Liver (tissue), 3 donors: ENCODE measurements around the gene C14orf180.

Experiments used
- EGR1 ChIP-seq, 2 donors: IDR thresholded peaks; 2 replicates each; pipeline ENCODE4 v1.6.1; 2016 to 2018; ENCODE audit warnings: antibody characterized with exemption in 2 of 2, low read depth in 2 of 2
- GABPA ChIP-seq, 2 donors: IDR thresholded peaks in 1 of 2; conservative IDR thresholded peaks in 1 of 2; 2 replicates each; pipeline ENCODE4 v1.6.1; 2016; ENCODE audit warnings: antibody characterized with exemption in 2 of 2, mild to moderate bottlenecking in 1 of 2, moderate library complexity in 1 of 2
- JUND ChIP-seq, 2 donors: IDR thresholded peaks; 2 replicates each; pipeline ENCODE4 v1.6.1; 2016; ENCODE audit warnings: antibody characterized with exemption in 2 of 2
- MAX ChIP-seq: IDR thresholded peaks from 2 replicates; pipeline ENCODE4 v1.6.1; 2016; ENCODE audit warnings: antibody characterized with exemption
- RAD21 ChIP-seq, 2 donors: IDR thresholded peaks; 2 replicates each; pipeline ENCODE4 v1.6.1; 2016; ENCODE audit warnings: antibody characterized with exemption in 2 of 2, mild to moderate bottlenecking in 2 of 2
- REST ChIP-seq: IDR thresholded peaks from 2 replicates; pipeline ENCODE4 v1.6.1; 2016; ENCODE audit warnings: antibody characterized with exemption, mild to moderate bottlenecking
- TAF1 ChIP-seq: conservative IDR thresholded peaks from 2 replicates; pipeline ENCODE4 v1.6.1; 2016; ENCODE audit warnings: antibody characterized with exemption, mild to moderate bottlenecking
- YY1 ChIP-seq: IDR thresholded peaks from 2 replicates; pipeline ENCODE4 v1.6.1; 2016; ENCODE audit warnings: antibody characterized with exemption, mild to moderate bottlenecking
- ZBTB33 ChIP-seq: IDR thresholded peaks from 2 replicates; pipeline ENCODE4 v1.6.1; 2016; ENCODE audit warnings: antibody characterized with exemption
- TF ChIP-seq, protein P1 (sequence below): fragments of 150-350 bp; IDR thresholded peaks from 2 replicates; pipeline ENCODE4 v1.5.1; 2017; ENCODE audit warnings: improper control_type of control experiment, low read depth, low read length; ENCODE audit not compliant: missing input control
- donor health status: healthy.
- donor health status: healthy.

DNA sequence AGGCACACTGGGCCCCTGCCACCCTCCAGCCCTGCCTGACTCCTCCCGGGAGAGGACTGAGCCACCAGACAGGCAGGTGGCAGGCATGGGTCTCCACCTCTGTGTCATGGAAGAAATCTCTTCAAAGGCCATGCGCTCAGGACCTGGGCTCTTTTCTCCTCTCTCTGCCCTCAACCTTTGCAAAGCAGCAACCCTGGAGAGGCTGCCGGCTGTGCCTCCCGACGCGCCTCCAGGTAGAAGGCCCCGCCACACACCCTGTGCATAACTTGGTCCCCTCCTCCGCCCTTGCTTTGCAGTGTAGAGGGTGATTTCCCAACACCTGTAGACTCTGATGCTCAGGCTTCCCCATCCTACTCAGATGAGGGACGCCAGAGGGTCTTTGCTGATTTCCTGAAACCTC, 53.2 kb downstream of the C14orf180 start:
- TF ChIP-seq YY1 (no peak), RAD21 (IDR thresholded peaks at IDR 0.05) (no peak), JUND (IDR thresholded peaks at IDR 0.05) (no peak), TAF1 (no peak), EGR1 (IDR thresholded peaks at IDR 0.05; ENCODE audit: low read depth in 2 of 2) (no peak), ZBTB33 (no peak), REST (no peak), MAX (no peak), GABPA (IDR thresholded peaks at IDR 0.05 in 1 of 2, conservative IDR thresholded peaks at IDR 0.05 in 1 of 2) (no peak)
- TF ChIP-seq, protein P1, sequence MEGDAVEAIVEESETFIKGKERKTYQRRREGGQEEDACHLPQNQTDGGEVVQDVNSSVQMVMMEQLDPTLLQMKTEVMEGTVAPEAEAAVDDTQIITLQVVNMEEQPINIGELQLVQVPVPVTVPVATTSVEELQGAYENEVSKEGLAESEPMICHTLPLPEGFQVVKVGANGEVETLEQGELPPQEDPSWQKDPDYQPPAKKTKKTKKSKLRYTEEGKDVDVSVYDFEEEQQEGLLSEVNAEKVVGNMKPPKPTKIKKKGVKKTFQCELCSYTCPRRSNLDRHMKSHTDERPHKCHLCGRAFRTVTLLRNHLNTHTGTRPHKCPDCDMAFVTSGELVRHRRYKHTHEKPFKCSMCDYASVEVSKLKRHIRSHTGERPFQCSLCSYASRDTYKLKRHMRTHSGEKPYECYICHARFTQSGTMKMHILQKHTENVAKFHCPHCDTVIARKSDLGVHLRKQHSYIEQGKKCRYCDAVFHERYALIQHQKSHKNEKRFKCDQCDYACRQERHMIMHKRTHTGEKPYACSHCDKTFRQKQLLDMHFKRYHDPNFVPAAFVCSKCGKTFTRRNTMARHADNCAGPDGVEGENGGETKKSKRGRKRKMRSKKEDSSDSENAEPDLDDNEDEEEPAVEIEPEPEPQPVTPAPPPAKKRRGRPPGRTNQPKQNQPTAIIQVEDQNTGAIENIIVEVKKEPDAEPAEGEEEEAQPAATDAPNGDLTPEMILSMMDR, result no peak
